Loucy (cell line): ENCODE results near the gene OGFOD2.
"Not testable (repeated sequence)": the region's sequence is repeated elsewhere in the genome, so short reads cannot be mapped to it uniquely, and the experiment has no call there.

Experiments used
- H2AFZ ChIP-seq: fragments of 200-600 bp; sonication (generic); 2 replicates; pipeline ENCODE4 v1.6.0; 2016; ENCODE audit warnings: antibody characterized with exemption, mild to moderate bottlenecking, low read length, moderate library complexity
- H3F3A ChIP-seq: fragments of 200-600 bp; 2 replicates; pipeline ENCODE4 v1.6.0; 2016; ENCODE audit warnings: antibody characterized with exemption, low read depth, mild to moderate bottlenecking
- H3K27me3 ChIP-seq: fragments of 200-600 bp; sonication (generic); 2 replicates; pipeline ENCODE4 v1.6.1; 2014; ENCODE audit warnings: low read length, mild to moderate bottlenecking; ENCODE audit not compliant: insufficient read depth, poor library complexity, severe bottlenecking
- H3K36me3 ChIP-seq: fragments of 200-600 bp; sonication (generic); 2 replicates; pipeline ENCODE4 v1.6.1; 2016; ENCODE audit warnings: low read length; ENCODE audit not compliant: insufficient read depth
- H3K4me1 ChIP-seq: fragments of 200-600 bp; sonication (generic); 2 replicates; pipeline ENCODE4 v1.5.1; 2014; ENCODE audit warnings: low read length, mild to moderate bottlenecking; ENCODE audit not compliant: insufficient read depth, poor library complexity, severe bottlenecking
- H3K4me2 ChIP-seq: fragments of 200-600 bp; sonication (generic); 2 replicates; pipeline ENCODE4 v1.6.0; 2014; ENCODE audit warnings: antibody characterized with exemption, low read length, low read depth, mild to moderate bottlenecking; ENCODE audit not compliant: poor library complexity, severe bottlenecking
- H3K4me3 ChIP-seq: fragments of 200-600 bp; sonication (generic); 2 replicates; pipeline ENCODE4 v1.5.1; 2014; ENCODE audit warnings: low read length, mild to moderate bottlenecking, mixed read lengths; ENCODE audit not compliant: poor library complexity, severe bottlenecking
- H3K79me2 ChIP-seq: fragments of 200-600 bp; sonication (generic); 2 replicates; pipeline ENCODE4 v1.6.1; 2014; ENCODE audit warnings: low read length; ENCODE audit not compliant: insufficient read depth
- H3K9ac ChIP-seq: fragments of 200-600 bp; sonication (generic); 2 replicates; pipeline ENCODE4 v1.6.0; 2014; ENCODE audit warnings: mild to moderate bottlenecking, low read depth, low read length, moderate library complexity; ENCODE audit not compliant: poor library complexity, severe bottlenecking
- H3K9me2 ChIP-seq: fragments of 200-600 bp; sonication (generic); replicated peaks from 2 replicates; pipeline ENCODE4 v1.6.1; 2016; ENCODE audit warnings: low read depth, low read length, mixed read lengths
- H3K9me3 ChIP-seq: fragments of 200-600 bp; sonication (generic); 2 replicates; pipeline ENCODE4 v1.6.1; 2014; ENCODE audit warnings: mild to moderate bottlenecking, antibody characterized with exemption, low read length, low read depth; ENCODE audit not compliant: insufficient read depth
- H4K20me1 ChIP-seq: fragments of 200-600 bp; sonication (generic); 2 replicates; pipeline ENCODE4 v1.6.0; 2014; ENCODE audit warnings: antibody characterized with exemption, low read length, mild to moderate bottlenecking; ENCODE audit not compliant: insufficient read depth, poor library complexity, severe bottlenecking
- EZH2phosphoT487 ChIP-seq: fragments of 200-600 bp; IDR thresholded peaks from 2 replicates; pipeline ENCODE4 v1.6.1; 2018; ENCODE audit warnings: antibody characterized with exemption, mild to moderate bottlenecking, moderate library complexity, borderline replicate concordance
- TF ChIP-seq, protein P1 (sequence below): fragments of 200-600 bp; sonication (generic); conservative IDR thresholded peaks from 2 replicates; pipeline ENCODE4 v1.5.1; 2014; ENCODE audit warnings: mild to moderate bottlenecking, antibody characterized with exemption, low read length

OGFOD2 gene

DNA sequence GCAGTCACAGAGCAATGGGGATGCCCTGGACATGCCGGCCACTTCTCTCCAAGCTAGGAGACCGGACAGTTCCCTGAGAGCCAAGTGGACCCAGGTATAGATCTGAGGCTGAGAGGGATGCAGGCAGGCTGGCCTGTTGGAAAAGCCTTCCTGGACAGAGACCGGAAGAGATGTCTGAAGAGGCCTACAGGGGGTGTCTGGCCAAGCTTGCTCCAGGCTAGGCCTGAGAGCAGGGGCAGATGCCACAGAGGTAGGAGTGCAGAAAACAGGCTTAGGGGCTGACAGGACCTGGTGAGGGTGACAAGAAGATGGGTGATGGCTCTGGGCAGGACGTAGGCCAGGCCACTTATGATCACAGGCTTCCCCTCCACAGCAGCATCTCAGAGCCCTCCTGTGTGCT lies 35.6 kb downstream of the OGFOD2 start:
- Histone ChIP-seq H3F3A (no peaks in the 10 kb centered on the region), H3K4me3 (no peak overlapping the region), H4K20me1 (no peaks in the 10 kb centered on the region), H3K27me3 (no peaks in the 10 kb centered on the region), H3K36me3 (no peaks in the 10 kb centered on the region), H3K9ac (no peak overlapping the region), H3K9me3 (no peaks in the 10 kb centered on the region), H3K4me2 (no peak overlapping the region), H2AFZ (no peak overlapping the region), H3K9me2 (no peaks in the 10 kb centered on the region), H3K4me1 (no peaks in the 10 kb centered on the region), H3K79me2 (no peaks in the 10 kb centered on the region)
- TF ChIP-seq, protein P1, sequence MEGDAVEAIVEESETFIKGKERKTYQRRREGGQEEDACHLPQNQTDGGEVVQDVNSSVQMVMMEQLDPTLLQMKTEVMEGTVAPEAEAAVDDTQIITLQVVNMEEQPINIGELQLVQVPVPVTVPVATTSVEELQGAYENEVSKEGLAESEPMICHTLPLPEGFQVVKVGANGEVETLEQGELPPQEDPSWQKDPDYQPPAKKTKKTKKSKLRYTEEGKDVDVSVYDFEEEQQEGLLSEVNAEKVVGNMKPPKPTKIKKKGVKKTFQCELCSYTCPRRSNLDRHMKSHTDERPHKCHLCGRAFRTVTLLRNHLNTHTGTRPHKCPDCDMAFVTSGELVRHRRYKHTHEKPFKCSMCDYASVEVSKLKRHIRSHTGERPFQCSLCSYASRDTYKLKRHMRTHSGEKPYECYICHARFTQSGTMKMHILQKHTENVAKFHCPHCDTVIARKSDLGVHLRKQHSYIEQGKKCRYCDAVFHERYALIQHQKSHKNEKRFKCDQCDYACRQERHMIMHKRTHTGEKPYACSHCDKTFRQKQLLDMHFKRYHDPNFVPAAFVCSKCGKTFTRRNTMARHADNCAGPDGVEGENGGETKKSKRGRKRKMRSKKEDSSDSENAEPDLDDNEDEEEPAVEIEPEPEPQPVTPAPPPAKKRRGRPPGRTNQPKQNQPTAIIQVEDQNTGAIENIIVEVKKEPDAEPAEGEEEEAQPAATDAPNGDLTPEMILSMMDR, result no peak
- TF ChIP-seq EZH2phosphoT487, result no peak

DNA sequence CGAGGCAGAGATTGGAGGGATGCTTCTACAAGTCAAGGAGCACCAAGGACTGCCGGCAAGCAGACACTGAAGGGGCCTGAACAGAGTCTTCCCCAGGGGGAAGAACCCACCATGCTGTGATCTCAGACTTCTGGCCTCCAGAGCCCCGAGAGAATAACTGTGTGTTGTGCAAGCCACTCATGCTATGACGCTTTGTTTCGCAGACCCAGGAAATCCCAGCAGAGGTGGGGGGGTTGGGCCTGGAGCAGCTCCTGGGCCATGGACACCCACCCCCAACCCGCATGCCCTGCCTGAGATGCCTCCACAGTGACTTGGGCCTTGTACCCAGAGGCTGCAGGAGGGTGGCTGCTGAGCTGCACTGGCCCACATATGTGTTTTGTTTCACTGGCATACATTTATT lies 36.7 kb downstream of the OGFOD2 start:
- no peaks in the 10 kb centered on the region for H3K9me3 ChIP-seq
- no peaks in the 10 kb centered on the region for H3F3A ChIP-seq
- H3K4me1 ChIP-seq, result no peaks in the 10 kb centered on the region
- no peak overlapping the region for H3K4me2 ChIP-seq
- no peak overlapping the region for H3K9ac ChIP-seq
- no peak overlapping the region for H3K4me3 ChIP-seq
- H3K9me2 ChIP-seq, result no peaks in the 10 kb centered on the region
- no peaks in the 10 kb centered on the region for H3K79me2 ChIP-seq
- H4K20me1 ChIP-seq, result no peaks in the 10 kb centered on the region
- no peaks in the 10 kb centered on the region for H3K36me3 ChIP-seq
- TF ChIP-seq, protein P1, result no peak
- TF ChIP-seq EZH2phosphoT487, result no peak
- no peak overlapping the region for H2AFZ ChIP-seq
- H3K27me3 ChIP-seq, result no peaks in the 10 kb centered on the region

DNA sequence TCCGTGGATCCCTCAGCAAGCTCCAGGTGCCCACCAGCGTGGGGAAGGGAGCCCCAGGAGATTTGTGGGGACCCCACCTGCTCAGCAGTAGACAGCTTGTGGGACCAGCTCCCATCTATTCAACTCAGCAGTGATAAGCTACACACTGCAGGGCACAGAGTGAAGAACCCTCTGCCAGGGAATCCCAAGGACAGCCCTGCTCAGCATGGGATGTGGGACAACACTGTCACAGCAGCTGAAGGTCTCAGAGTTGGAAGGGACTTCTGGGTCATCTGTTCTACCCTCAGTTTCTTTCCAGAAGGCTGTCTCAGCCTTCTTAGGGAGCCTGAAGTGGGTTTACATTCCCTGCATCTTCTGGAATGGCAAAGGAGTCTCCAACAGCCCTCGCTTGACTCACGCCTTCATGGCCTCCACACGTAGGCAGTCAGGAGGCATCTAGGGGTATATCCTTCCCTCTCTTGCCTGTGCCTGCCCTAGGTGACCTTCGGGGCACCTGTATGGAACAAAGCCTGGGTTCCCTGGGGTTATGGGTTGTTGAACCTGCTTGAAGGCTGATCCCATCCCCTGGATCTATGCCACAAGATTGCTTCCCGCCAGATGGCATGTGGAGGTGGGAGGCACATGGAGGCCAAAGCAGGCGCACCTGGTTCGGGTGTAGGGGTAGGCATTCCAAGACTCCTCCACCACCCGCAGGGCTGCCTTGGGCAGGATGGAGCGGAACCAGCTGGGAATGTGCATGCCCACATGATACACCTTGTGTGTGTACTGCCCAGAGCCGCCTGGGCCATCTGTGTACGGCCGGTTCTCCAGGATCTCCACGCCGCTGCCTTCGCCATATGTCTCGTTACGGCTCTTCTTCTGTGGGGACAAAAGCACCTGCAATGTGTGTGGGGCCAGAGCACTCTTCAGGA lies 38.4 kb downstream of the OGFOD2 start:
- Histone ChIP-seq H2AFZ (no peak overlapping the region), H3K4me2 (no peak overlapping the region), H3K9me2 (no peaks in the 10 kb centered on the region), H3K36me3 (no peaks in the 10 kb centered on the region), H3K27me3 (no peaks in the 10 kb centered on the region), H3K9me3 (no peaks in the 10 kb centered on the region), H3K79me2 (no peaks in the 10 kb centered on the region), H3K4me1 (no peaks in the 10 kb centered on the region), H3F3A (no peaks in the 10 kb centered on the region), H3K9ac (no peak overlapping the region), H4K20me1 (no peaks in the 10 kb centered on the region), H3K4me3 (no peak overlapping the region)
- TF ChIP-seq EZH2phosphoT487, result no peak
- TF ChIP-seq, protein P1, result no peak

DNA sequence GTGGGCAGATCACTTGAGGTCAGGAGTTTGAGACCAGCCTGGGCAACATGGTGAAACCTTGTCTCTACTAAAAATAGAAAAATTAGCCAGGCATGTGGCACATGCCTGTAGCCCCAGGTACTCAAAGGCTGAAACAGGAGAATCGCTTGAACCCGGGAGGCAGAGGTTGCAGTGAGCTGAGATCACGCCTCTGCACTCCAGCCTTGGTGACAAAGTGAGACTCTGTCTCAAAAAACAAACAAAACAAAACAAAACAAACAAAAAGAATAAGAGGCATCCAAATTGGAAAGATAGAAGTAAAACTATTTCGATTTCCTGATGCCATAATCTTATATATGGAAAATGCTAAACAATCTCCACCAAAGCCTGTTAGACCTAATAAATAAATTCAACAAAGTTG lies 39.4 kb downstream of the OGFOD2 start:
- not testable (repeated sequence) for H3K36me3 ChIP-seq, H3F3A ChIP-seq, H3K9me3 ChIP-seq, H4K20me1 ChIP-seq, H3K27me3 ChIP-seq, H3K4me3 ChIP-seq, H2AFZ ChIP-seq, H3K9ac ChIP-seq, H3K79me2 ChIP-seq, H3K4me2 ChIP-seq, H3K4me1 ChIP-seq, H3K9me2 ChIP-seq
